ENCODE data around the gene OR4C45.

- TF ChIP-seq CTCF (IDR thresholded peaks at IDR 0.05), result no peak
- no peak for TF ChIP-seq POLR2AphosphoS5 (IDR thresholded peaks at IDR 0.05)
These were observed 4.6 kb downstream of the OR4C45 start for GRCh38 chr11:50037251-50037650.
